Heart right ventricle (tissue), 16 donors: Measurements from ENCODE around the gene XRCC5. TPM values are rescaled to one million over a fixed set of nuclear protein-coding genes. Genes with fewer than 3 reads are reported as not detected.

ENCODE experiments used
- ATAC-seq, 8 donors: fragments of 200-7000 bp; cut with Tn5 transposase; one replicate each; pipeline ENCODE4 v1.9.1; 2020; ENCODE audit warnings: mild to moderate bottlenecking in 8 of 8, moderate library complexity in 8 of 8, moderate number of reproducible peaks in 1 of 8
- DNase-seq, 2 donors: peaks; one replicate each; pipeline ENCODE4 v3.0.0-alpha.2; 2020
- H3K27ac ChIP-seq, 10 donors: fragments of 200-600 bp; sonication (generic) in 2 of 10; one replicate each; pipeline versions ENCODE4 v1.5.0 to v1.8.0; 2020 to 2022; ENCODE audit warnings: mild to moderate bottlenecking in 3 of 10
- H3K27me3 ChIP-seq, 7 donors: fragments of 200-600 bp; one replicate each; pipeline ENCODE4 v1.8.0; 2021 to 2022; ENCODE audit warnings: mild to moderate bottlenecking in 2 of 7
- H3K36me3 ChIP-seq, 9 donors: fragments of 200-600 bp; sonication (generic) in 1 of 9; one replicate each; pipeline versions ENCODE4 v1.5.0 to v1.8.0; 2020 to 2022; ENCODE audit warnings: mild to moderate bottlenecking in 2 of 9
- H3K4me1 ChIP-seq, 9 donors: fragments of 200-600 bp; sonication (generic) in 1 of 9; one replicate each; pipeline versions ENCODE4 v1.5.0 to v1.8.0; 2020 to 2022; ENCODE audit warnings: mild to moderate bottlenecking in 4 of 9
- H3K4me3 ChIP-seq, 10 donors: fragments of 200-600 bp; sonication (generic) in 2 of 10; one replicate each; pipeline versions ENCODE4 v1.5.0 to v1.8.0; 2020 to 2022; ENCODE audit warnings: mild to moderate bottlenecking in 7 of 10, moderate library complexity in 2 of 10
- H3K9me3 ChIP-seq, 11 donors: fragments of 200-600 bp in 10 of 11; sonication (generic) in 2 of 11; one replicate each; pipeline versions ENCODE4 v1.5.0 to v1.8.0; 2013 to 2022; ENCODE audit warnings: mild to moderate bottlenecking in 2 of 11, control low read depth in 1 of 11, moderate library complexity in 1 of 11
- CTCF ChIP-seq, 9 donors: fragments of 200-600 bp; sonication (generic) in 2 of 9; IDR thresholded peaks; one replicate each; pipeline versions ENCODE4 v1.5.0 to v1.8.0; 2021 to 2022; ENCODE audit warnings: antibody characterized with exemption in 9 of 9, mild to moderate bottlenecking in 5 of 9, moderate library complexity in 1 of 9
- WGBS, 2 donors: extraction: QIAGEN DNeasy Blood & Tissue Kit; methylation state at CpG; one replicate each; pipeline ENCODE4 v1.1.7; 2013; ENCODE audit warnings: inconsistent platforms in 1 of 2; 5-methylcytosine and 5-hydroxymethylcytosine counted together
- intact Hi-C, 10 donors: fragments of 100-400 bp; cut with DNase I; formaldehyde crosslinking; loops; one replicate each; pipeline versions ENCODE4 v1.11.1 to v1.14.2; 2022
- polyA plus RNA-seq, 2 donors: library from polyadenylated mRNA; stranded (reverse); fragments of 200-250 nt; gene quantifications; one replicate each; pipeline ENCODE4 v1.2.3, GENCODE V29; 2013
- total RNA-seq, 10 donors: library from RNA; stranded (reverse); fragmentation: NEBNext Ultra II Directional in 3 of 10; extraction: Animal tissue kit (Norgen Biotek cat#: 25700) in 3 of 10; gene quantifications; one replicate each; pipeline versions ENCODE4 v1.2.1 to v1.2.4, GENCODE V29; 2021 to 2023
- donor health status: Arrhythmogenic right ventricular cardiomyopathy.
- donor health status: ischemic (EF 13 %, LVEDD 7.1; RV severe dilation, severe dysfunction).
- donor health status: healthy with polysubstance abuse.
- donor health status: DM: no; HTN: yes; CAD: no.
- donor health status: DM: no; HTN: no; CAD: no.
- donor health status: ischemic (EF 25% LVEDD 6.9; RV normal size, moderate dysfunction).
- donor health status: ischemic (EF 25% LVEDD 5.7; RV mildly dilated, moderate dysfunction).
- donor health status: healthy.
- donor health status: DM: yes; HTN: yes; CAD: no.
- donor health status: Ischemic cardiomyopathy.
- donor health status: ischemic (EF 35%, LVEDD 5.7; RV mildly dilated, moderate dysfunction).
- donor health status: nonischemic (EF 11% LVEDD 7.7; RV severe dilation, severe dysfunction).
- donor health status: DM: yes; HTN: yes; CAD: no.
- donor health status: PGD.
- donor health status: ischemic (EF 29% LVEDD 5.4; RV normal size, mild dysfunction).
- donor health status: nonischemic (EF 23%, LVEDD 6.1; RV moderate dilation, normal function).

Gene XRCC5
- total and polyA plus RNA-seq, 12 donors: 35.6 to 163 (median 134) TPM

- Histone ChIP-seq H3K4me3 (no peak overlapping the region), H3K27ac (no peak overlapping the region), H3K4me1 (peaks cover 0 to 8% (median 3%) of the 10 kb centered on the region in 9 donors), H3K9me3 (no peaks in the 10 kb centered on the region), H3K36me3 (no peaks in the 10 kb centered on the region), H3K27me3 (peaks cover 0 to 3% (median 0%) of the 10 kb centered on the region in 7 donors)
- ATAC-seq (no peak), DNase-seq (no peak)
- intact Hi-C loops: no loop called here
- no peak for TF ChIP-seq CTCF (IDR thresholded peaks at IDR 0.05)
- 56 to 78% methylated on average over 3 of the region's 3 CpGs for WGBS, 2 donors
Measured at GRCh38 chr2:216104691-216105090, 4.5 kb upstream of the XRCC5 start.

GRCh38 chr2:216107320-216107719, 1.8 kb upstream of the XRCC5 start:
- no peak for TF ChIP-seq CTCF (IDR thresholded peaks at IDR 0.05)
- peaks cover 0 to 21% (median 14%) of the 10 kb centered on the region in 9 donors for H3K36me3 ChIP-seq
- intact Hi-C loops: no loop called here
- ATAC-seq (no peak), DNase-seq (no peak)
- no peak overlapping the region for H3K27ac ChIP-seq
- H3K9me3 ChIP-seq: no peaks in the 10 kb centered on the region
- H3K4me1 ChIP-seq: peaks cover 3 to 32% (median 24%) of the 10 kb centered on the region in 9 donors
- no peak overlapping the region for H3K4me3 ChIP-seq
- H3K27me3 ChIP-seq: peaks cover 0 to 3% (median 0%) of the 10 kb centered on the region in 7 donors
- 83 to 86% methylated on average over 8 of the region's 8 CpGs for WGBS, 2 donors

GRCh38 chr2:216107760-216108159, 1.4 kb upstream of the XRCC5 start:
- Histone ChIP-seq H3K4me1 (peaks cover 3 to 37% (median 29%) of the 10 kb centered on the region in 9 donors), H3K27ac (no peak overlapping the region), H3K9me3 (no peaks in the 10 kb centered on the region), H3K36me3 (peaks cover 0 to 25% (median 18%) of the 10 kb centered on the region in 9 donors), H3K4me3 (no peak overlapping the region), H3K27me3 (peaks cover 0 to 3% (median 0%) of the 10 kb centered on the region in 7 donors)
- intact Hi-C loops: no loop called here
- DNase-seq (no peak), ATAC-seq (no peak)
- TF ChIP-seq CTCF (IDR thresholded peaks at IDR 0.05): no peak
- 41 to 56% methylated on average over 13 of the region's 13 CpGs for WGBS, 2 donors

- DNase-seq (no peak), ATAC-seq (peak in 1 of 8 donors; percentile 11)
- Histone ChIP-seq H3K4me1 (peaks cover 3 to 42% (median 30%) of the 10 kb centered on the region in 9 donors), H3K36me3 (peaks cover 0 to 32% (median 23%) of the 10 kb centered on the region in 9 donors), H3K4me3 (peak overlapping the region in 8 of 10 donors; percentile 66 to 95 (median 84)), H3K27ac (peak overlapping the region in 9 of 10 donors; percentile 46 to 98 (median 89)), H3K27me3 (peaks cover 0 to 3% (median 0%) of the 10 kb centered on the region in 7 donors), H3K9me3 (no peaks in the 10 kb centered on the region)
- WGBS, 2 donors: 33 to 42% methylated on average over 6 of the region's 6 CpGs
- TF ChIP-seq CTCF (IDR thresholded peaks at IDR 0.05): no peak
- intact Hi-C loops: no loop called here
Measured at GRCh38 chr2:216108310-216108966, 710 bp upstream of the XRCC5 start.
